Limb (tissue), 2 donors: ENCODE results near the gene NEDD4L.
A peak's percentile ranks its signal among the peaks of the same experiment; 100 is the strongest.

ENCODE experiments used
- DNase-seq, 2 donors: peaks; one replicate each; pipeline ENCODE4 v3.0.0-alpha.2; 2016; ENCODE audit errors: extremely low spot score in 2 of 2

The NEDD4L gene

DNA sequence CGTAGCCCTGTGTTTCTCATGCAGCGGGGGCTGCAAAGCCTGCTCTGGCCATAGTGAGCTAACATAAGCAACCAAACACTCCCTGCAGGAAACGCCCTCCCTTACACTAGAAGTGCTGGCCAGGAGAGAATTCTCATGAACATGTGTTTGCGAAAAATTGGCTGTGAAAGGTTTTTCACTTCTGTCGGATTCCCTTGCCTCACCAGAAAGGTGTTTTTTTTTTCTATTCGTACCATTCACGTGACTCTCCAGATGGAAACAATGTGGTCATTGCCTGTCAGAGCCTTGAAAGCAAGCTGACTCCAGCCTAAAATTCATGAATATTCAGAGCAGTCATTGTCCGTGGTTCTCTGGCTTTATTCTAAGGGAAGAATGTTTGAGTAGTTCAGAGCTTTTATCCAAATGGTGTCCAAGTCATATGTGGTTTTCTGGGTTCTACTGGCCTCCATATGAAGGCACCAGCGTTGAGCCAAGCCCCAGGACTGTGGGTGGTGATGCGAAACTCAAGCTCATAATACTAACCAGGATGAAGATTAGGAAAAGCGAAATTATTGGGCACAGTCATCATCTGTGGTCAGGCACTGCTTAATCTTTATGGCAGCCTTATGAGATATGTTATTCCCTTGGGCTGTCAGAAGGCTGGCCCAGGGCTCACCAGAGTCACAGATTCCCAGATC, 348.4 kb downstream of the NEDD4L start:
- peak; percentile 60 to 86 for DNase-seq

DNA sequence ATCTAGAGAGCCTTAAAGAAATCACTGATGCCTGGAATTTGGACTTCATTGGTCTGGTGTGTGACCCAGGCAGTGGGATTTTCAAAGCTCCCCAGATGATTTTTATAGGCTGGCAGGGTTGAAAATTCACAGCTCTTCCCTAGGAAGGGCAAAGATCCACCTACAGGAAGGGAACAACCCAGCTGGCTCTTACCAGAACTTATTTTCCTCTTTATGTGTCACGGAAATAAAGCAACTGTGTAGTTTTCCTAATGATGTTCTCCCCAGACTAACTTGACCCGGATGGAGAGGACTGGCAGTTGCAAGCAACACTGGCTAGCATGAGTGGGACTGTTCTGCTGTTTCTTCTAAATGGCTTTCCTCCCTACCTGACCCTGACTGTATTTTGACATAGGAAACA, 349.3 kb downstream of the NEDD4L start:
- DNase-seq = peak in 1 of 2 donors; percentile 7

DNA sequence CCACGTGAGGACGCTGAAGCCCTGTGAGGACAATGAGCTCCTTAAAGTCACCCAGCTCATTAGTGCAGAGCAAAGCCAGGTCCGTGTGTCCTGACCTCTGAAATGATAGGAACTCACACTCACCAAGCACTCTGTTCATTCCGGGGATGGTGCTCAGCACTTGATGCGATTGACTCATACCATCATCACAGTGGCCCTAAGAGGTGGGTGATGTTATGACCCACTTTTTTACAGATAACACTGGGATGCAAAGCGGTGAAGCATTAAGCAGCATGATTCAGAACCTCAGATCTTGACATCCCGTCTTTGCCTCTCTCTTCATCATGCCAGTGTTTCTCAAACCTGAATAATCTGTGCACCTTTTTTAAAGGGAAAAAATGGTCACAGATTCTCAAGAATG, 350.0 kb downstream of the NEDD4L start:
- no peak for DNase-seq

DNA sequence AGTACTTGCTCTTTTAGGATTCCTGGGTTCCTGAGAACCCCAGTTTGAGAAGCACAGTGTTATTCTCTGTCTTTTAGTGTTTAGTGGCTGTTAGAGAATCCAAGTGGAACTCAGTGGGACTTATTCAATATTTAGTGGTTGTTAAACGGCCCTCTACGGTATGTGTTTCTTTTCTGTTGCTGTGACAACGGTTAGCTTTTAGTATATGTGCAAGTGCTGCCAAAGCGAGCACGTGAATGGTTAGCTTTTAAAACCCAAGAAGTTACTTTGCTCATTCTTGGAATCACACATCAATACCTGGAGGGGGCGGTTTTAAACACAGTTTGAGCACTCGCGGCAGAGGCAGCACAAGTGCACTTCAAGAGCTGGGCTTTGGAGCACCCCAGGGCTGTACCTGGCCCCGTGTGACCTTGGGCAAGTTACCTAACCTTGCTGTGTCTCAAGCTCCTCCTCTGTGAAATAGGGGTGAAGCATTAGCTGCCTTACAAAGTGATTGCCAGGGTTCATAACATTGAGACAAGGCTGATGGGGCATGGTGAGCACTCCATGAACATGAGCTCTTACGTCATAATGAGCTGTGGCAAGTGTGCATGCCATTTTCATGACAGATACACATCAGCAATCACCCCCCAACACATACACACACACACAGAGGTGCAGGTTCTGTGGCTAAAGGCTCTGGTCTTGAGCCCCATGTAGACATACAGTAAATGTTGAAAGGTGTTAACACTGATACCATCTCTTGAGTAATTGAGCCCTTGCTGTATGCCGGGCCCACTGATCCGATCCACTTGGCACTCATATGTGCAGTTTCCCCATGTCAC, 350.8 kb downstream of the NEDD4L start:
- DNase-seq = no peak

DNA sequence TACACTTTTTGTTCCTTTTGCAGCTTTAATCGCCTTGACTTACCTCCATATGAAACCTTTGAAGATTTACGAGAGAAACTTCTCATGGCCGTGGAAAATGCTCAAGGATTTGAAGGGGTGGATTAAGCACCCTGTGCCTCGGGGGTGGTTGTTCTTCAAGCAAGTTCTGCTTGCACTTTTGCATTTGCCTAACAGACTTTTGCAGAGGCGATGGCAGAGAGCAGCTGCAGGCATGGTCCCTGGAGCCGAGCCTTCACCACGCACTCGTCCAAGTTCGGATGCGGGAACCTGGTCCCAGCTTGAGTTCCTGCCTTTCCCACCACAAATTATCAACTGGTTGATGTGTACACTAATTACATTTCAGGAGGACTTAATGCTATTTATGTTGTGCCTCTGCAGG, 352.1 kb downstream of the NEDD4L start:
- no peak for DNase-seq

DNA sequence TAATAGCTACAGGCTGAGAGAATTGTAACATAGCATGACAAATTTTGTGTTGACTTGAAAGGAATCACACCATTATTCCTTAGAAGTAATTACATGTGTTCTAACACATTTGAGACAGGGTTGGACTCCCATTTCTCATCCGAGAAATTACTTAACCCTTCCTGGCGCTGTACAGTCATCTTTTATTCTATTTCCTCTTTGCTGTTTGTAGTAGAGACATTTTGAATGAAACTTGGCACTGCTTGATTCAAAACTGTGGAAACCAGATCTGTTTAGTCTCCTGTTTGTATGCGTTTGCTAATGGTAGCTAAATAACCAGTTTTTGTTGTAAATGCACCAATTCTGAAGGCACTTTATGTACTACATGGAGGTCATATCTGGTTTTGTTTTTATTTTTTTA, 352.9 kb downstream of the NEDD4L start:
- no peak for DNase-seq

DNA sequence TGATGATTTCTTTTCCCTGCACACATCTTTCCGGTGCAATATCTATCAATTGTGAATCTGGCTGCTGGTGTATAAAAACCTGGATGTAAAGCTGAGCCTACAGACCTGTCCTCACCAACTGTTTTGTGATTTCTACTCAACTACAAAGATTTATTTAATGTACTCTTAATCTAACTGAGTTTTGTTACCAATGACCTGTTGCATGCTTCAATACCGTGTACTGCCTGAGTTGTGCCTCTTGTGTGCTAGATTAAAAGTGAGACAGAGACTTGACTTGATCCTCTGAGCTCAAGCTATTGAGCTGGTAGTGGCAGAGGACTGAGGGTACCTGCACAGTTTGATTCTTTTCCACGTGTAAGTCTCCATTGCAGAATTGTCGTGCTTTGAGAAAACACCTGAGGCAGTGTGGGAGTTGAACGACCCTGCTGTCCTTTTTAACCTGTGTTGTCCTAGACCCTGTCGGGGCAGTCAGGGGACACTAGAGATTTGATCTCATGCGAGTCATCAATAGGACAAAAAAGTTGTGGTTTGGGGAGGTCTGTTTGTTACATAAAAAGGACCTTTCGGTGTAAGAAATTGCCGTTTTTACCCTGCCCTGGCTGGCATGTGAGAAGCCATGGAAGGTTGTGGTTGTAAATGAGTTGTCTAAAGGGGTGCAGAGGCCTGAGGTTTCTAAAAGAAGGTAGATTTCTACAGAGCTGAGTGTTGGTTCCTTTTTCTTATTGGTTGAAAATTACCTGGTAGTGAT, 353.5 kb downstream of the NEDD4L start:
- no peak for DNase-seq

DNA sequence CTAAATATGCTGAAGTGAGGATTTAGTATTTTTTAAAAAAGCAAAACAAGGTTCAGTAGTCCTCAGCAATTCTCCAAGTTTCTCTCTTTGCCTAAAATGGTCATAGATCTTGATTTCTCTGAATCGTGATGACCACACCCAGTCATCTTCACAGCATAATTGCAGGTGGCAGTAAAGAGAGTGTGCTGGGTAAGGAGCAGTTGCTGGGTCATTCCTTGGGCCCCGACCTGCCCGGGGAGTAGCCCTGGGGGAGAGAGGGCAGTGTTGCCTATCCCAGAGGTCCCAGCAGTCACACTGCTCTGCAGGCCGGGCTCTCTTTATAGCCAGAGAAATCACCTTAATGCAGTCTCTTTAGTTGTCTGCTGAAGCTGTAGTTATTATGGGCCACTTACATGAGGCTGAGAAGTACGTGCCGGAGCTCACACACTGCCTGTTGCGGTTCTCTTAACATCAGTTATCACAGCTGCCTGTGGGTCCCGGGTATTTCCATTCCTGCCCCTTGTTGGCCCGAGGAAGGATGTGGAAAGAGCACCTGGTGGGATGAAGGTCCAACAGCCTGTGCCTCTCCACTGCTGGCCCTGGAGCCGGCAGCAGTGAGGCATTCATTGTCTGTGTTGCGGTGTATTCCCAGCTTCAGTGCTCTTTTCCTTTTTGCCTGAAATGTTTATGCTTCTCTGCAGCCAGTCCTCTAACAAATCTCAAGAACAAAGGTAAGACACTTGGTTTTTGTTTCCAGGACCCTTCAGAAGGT, 354.8 kb downstream of the NEDD4L start:
- DNase-seq = no peak

DNA sequence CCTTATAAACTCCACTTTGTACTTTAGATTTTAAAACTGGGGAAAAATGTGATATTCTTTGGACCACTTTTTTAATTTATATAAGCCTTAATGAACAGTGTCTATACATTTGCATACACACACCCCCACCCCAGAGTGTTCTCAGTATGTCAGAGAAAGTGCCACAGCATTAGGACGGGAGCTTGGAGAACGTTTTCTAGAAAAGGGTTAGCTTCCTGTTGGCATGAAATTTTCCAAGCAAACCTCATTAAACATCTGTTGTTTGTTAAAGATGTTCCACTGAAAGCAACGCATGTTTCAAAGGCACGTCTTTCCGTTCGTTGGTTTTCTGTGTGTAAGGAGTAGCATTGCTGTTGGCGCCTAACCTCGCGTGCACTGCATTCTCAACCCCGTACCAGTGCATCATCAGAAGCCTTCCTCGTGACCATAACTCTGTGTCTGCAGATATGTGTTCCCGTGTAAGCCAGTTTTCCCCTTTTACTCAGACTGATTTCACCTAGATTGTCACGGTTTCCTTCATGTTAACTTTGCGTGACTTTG, 356.4 kb downstream of the NEDD4L start:
- DNase-seq = peak in 1 of 2 donors; percentile 47

DNA sequence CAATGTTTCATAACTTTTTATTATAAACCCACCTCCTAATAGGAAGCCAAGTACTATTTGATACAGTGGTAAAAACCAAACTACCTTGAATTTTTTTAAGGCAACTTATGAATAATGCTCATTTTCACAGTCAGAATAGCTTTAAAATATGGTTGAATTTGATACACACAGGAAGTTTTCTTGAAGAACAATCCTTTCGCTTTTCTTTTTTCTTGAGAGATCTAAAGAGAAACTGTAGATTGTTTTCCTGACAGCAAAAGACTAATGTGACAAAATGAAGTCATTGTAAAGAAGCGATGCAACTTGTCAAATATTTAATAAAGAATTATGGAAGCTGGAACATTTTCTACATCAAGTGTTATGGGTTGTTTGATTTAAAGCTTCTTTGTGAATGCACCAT, 357.2 kb downstream of the NEDD4L start:
- DNase-seq = no peak

DNA sequence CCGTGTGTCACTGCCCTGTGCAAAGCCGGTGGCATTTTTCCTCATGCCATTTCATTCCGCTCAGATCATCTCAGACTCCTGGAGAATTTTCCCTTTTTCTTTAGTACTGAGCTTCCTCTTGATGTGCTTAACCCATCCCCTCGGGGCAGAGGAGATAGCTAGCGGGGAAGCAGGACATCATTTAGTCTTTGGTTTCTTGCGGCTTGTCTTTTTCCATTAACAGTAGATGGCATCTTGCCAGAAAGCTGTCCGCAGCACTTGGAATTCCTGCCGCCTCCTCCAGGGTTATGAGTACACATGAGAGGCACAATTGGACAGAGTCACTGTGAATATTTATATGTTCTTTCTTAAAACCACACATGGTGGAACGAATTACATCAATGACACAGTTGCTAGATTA, 358.2 kb downstream of the NEDD4L start:
- DNase-seq = peak in 1 of 2 donors; percentile 76

DNA sequence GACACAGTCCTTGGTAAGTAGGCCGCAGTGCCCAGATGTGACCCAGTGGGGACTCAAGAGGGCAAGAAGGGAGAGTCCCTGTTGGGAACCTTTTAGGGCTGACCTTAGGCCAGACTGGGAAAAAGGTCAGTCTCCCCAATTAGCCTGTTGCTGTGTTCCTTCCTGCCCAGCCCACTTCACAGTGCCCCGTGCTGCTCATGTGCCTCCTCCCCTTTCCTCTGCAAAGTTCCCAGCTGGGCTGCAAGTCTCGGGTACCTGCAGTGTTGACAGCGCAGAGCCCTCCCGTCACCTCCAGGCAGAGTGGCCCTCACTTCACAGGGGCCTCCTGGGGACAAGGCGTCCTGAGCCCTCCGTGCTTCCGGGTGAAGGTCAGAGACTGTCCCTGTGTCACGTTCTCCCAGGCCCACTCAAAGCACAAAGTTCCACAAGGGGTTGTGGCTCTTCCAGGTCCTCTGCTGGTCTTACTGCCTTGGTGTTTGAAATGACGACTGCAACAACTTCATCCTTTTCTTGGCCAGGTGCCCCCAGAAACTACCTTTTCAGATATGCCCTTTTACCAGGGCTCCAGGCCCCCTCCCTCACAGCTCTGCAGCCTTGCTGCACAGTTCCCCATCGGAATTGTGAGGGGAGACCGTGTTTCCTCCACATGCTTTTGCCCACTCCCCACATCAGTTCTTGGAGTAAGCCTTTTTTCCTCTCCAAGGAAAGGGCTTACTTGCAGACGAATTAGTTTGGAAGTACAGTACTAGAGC, 359.1 kb downstream of the NEDD4L start:
- DNase-seq = no peak

DNA sequence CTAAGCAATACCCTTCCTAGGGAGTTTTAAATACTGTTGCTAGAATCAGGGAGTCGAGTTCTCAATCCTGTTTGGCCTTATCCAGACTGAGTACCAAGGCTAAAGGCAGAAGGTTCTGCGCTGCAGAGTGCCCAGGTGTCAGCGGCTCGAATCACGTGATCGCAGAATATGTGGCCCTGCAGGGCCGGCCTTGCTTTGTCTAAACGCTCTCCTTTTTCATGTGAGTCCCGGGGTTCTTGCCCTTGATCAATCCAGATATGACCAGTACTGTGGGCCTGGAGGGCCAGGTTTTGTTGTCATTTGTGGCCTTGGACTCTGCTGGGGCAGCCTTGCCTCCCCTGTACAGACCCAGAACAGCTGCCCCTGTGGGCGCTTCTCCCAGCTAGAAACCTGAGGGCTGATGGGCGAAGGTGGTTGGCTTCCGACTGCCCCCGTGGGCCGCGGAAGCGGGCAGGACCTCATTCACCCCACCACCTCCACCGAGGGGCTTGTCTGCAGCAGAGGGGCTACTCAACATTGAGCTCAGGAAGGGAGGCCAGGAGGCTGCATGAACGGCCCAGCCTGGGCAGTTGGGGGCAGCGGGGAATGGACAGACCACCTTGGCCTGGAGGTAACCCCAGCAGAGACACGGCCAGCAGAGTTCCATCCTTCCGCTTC, 359.9 kb downstream of the NEDD4L start:
- DNase-seq = no peak

DNA sequence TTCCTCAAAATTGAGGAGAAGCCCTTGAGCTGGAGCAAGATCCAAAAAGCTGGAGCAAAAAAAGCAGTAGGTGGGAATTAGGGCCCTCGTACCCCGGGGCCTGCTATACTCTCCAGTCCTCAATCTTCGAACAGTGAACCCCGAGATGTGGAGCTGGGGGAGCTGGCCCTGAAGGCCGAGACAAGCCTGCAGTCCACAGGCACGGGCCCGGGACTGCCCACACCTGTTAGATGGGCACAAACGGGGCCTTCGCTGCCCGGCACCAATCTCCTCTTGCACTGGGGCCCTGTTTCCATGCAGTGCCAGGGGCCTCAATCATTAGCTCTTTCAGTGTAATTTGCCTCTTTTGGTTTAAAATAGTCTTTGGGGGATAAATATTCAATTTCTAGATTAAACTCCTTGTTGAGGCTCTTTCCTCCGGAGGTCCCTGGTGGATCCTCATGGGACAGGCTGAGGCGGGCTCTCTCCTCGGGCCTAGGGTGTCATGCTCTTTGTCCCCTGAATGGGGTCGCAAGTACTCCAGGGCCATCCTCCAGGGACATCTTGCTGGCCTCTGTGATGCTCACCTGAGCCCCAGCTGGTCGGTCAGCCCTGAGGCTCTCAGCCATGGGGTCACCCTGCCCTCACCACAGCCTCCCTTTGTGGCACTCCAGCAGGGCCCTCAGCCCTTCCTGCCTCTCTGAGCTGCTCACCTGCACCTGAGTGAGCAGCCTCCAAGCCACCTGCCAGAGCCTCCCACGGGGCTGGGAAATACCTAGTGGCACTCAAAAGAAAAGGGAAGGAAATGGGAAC, 361.3 kb downstream of the NEDD4L start:
- DNase-seq = no peak

DNA sequence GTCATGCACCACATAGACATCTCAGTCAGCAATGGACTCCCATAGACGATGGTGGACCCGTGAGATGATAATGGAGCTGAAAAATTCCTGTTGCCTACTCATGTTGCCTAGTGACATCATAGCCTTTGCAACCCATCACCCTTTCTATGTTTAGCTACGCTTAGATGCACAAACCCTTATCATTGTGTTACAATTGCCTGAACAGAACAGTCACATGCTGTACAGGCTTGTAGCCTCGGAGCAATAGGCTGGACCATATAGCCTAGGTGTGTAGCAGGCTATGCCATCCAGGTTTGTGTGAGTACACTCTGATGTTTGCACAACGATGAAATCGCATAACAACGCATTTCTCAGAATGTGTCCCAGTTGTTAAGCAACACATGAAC, 363.2 kb downstream of the NEDD4L start:
- no peak for DNase-seq

DNA sequence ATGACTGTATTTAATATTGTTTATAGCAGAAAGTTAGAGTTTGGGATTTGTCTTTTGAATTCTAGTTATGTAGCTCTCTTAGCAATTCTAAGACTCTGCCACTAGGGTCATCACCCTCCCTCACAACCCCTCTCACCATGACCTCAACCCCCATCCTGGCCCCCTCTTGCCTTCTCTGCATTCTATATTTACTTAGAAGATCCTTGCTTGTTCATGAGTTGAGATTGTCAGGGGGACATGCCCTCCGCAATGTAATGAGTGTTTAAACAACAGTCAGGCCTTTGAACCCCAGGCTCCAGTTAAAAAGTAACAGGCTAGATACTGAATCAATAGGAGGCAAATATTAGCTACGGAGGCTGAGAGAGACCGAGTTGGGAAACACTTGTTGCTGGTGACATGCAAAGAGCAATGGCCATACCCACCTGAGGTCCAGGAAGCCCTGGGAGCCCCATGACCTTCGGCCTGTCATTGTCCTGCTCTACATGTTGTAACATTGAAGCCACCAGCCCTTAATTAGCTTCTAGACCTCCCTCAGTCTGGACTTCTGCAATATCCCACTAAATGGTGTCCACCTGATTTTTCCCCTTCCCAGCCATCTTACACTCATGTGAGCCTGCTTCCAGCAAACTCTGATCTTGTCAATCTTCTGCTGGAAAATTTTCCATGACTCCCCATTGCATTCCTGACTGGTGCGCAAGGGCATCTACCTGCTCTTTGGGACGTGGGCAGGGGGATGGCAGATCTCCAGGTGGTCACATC, 363.8 kb downstream of the NEDD4L start:
- no peak for DNase-seq

DNA sequence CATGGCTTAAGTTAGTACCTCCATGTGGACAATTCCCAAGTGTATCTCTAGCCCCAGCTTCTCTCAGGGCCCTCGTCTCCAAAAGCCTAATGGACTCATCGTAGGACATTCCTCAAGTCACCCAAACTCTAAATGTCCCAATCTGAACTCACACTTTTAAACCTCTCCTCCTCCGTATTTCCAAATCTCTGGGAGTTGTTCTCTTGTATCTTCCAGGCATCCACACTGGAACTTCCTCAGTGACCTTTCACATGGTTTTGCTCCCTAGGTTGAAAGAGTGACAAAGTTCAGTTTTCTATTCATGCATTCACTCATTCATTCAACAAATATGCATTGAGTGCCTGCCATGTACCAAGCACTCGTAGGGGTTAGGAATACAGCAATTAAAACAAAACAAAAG, 364.6 kb downstream of the NEDD4L start:
- no peak for DNase-seq

DNA sequence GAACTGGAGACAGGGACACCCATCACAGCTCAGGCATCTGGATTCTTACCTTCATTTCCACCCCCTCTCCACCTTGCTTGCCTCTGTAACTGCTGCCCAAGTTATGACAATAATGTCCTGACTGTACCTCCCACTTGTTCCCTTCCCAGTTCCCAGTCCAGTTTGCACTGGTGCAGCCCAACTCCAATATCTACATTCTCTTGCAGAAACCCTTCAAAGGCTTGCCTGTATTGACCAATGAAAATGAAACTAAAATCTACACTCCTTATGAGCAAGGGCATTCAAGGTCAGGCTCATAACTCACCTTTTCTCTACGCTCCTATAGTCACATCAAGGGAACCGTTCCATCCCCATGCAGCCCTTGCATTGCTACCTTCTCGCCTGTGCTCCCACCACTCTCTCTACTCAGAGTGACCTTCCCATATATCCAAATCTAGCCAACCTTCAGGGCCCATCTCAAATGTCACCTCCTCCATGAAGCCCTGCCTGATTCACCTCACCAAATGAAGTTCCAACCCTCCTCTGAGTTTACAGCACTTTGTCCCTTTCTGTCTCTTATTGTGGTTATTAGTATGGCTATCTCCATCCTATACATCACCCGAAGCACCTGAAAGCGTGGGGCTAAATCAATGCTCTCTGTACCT, 365.9 kb downstream of the NEDD4L start:
- DNase-seq = no peak
